NOMO-1 treated with DMSO at 0.1 percent for 48 hours (cell line): ENCODE results near the gene RNF25.

Source experiments
- DNase-seq: peaks from one replicate; lab custom pipeline; 2025; ENCODE audit not compliant: unreplicated experiment; lab: John Stamatoyannopoulos, UW

RNF25 gene

DNA sequence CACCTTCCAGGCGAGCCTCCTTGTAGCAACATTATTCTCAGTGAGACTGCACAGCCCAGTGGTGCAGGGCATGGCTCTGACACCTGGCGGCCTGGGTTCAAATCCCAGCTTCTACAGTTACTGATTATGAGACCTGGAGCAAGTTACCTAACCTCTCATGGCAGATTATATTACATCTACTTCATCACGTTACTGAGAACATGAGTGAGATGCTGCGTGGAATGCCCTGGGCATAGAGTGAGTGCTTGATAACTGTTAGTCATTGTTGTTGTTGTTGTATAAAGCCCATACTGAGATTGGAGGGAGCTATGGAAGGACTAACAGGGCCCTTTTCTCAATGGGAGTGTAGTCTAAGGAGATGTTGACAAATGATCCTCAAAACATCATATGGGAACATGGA lies 45.4 kb downstream of the RNF25 start:
- no peak for DNase-seq

DNA sequence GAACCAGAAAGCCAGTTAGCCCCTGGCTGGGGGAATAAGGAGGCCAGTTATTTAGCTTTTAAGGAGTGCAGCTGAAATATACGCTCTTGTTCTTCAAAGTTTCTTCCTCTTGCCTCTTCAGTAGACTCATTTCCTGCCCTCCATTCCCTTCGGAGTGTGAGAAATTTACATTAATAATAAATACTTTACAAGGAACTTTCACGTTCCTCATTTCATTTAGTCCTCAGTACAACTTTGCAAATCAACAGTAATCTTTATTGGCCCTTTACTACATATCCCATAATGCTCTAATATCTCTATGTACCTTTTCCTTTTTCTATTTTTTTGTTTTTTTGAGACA lies 48.5 kb downstream of the RNF25 start:
- DNase-seq, result no peak

DNA sequence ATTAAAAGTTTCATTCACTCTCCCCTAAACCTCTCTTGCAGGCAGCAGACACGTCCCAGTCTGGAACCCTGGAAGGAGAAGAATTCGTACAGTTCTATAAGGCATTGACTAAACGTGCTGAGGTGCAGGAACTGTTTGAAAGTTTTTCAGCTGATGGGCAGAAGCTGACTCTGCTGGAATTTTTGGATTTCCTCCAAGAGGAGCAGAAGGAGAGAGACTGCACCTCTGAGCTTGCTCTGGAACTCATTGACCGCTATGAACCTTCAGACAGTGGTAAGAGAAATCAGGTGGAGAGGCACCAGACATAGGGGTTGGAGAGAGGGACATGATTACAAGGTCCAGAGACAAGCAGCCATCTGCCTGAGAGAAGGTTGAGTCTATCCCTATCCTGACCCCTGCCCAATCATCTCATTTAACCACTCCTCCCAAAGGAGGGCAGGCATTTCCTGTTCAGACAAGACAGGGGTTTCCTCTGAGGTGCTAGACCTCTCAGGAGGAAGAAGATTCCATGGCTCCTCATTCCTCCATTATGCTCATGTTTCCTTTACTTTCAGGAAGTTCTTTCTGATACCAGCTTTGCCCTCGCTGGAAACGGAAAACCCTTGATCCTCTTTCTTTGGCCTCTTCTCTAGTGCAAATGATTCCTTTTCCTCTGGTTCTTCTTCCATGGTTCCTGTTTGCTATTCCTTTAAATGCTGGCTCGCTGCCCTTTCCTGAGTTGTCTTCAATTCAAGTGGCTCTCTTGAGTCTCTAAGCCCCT lies 49.0 kb downstream of the RNF25 start:
- no peak for DNase-seq

DNA sequence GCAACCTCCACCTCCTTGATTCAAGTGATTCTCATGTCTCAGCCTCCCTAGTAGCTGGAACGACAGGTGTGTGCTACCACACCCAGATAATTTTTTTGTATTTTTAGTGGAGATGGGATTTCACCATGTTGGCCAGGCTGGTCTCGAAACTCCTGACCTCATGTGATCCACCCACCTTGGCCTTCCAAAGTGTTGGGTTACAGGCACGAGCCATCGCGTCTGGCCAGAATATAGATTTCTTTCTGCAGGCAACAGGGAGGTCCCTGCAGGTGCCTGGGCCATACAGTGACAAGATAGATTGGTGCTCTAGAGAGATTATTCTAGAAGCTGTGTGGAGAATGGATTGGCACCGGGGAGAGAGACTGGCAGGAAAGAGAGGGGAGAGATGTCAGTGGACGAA lies 50.8 kb downstream of the RNF25 start:
- no peak for DNase-seq

DNA sequence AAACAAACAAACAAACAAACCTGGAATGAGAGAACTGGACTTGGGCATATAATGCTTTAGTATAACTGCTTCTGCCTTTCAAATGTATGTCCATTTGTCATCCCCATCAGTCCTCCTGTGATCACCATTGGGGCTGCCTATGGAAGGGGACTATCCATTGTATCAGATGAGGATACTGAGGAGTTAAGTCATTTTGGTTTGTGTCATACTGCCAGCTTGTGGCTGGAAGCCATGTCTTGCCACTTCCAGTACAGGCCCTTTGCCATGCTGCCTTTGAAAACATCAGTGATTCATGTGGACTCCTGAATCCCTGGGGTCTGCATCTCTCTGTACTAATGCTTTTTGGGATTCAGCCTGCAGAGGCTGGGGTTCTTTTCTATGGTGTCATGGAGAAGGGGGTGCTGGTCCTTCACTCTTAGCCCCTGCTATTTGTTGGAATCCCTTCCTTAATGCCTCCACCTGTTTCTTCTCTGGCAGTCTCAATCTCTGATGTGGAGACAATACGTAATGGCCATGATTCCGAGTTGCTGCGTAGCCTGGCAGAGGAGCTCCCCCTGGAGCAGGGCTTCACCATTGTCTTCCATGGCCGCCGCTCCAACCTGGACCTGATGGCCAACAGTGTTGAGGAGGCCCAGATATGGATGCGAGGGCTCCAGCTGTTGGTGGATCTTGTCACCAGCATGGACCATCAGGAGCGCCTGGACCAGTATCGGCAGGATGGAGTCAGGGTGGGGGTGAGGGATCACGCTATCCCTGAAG lies 53.5 kb downstream of the RNF25 start:
- DNase-seq, result no peak

DNA sequence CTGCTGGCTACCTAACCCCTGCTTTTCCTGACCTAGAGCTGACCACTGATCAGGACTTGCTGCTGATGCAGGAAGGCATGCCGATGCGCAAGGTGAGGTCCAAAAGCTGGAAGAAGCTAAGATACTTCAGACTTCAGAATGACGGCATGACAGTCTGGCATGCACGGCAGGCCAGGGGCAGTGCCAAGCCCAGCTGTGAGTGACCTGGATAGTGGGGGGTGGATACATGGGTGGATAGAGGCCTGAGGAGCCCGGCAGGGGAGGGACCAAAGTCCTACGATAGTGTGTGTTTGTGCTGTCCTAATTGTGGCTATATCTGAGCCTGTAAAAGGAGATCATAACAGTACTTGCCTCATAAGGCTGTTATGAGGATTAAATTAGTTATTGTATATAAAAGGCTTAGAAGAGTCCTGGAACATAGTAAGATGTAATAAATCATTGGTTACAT lies 55.9 kb downstream of the RNF25 start:
- DNase-seq, result no peak
